ENCODE results near the gene ACTN4. TPM values are rescaled to one million over a fixed set of nuclear protein-coding genes. Genes with fewer than 3 reads are reported as not detected.

ACTN4 gene
- polyA plus RNA-seq, 2 of the 4 experiments (the other 2 are of a cell fraction): 605 to 967 TPM

GRCh38 chr19:38726761-38727301, 79.4 kb downstream of the ACTN4 start:
- H3K27ac ChIP-seq: peak overlapping the region in 1 of 2 experiments; percentile 79; a peak in 2 of 6 replicates

DNA sequence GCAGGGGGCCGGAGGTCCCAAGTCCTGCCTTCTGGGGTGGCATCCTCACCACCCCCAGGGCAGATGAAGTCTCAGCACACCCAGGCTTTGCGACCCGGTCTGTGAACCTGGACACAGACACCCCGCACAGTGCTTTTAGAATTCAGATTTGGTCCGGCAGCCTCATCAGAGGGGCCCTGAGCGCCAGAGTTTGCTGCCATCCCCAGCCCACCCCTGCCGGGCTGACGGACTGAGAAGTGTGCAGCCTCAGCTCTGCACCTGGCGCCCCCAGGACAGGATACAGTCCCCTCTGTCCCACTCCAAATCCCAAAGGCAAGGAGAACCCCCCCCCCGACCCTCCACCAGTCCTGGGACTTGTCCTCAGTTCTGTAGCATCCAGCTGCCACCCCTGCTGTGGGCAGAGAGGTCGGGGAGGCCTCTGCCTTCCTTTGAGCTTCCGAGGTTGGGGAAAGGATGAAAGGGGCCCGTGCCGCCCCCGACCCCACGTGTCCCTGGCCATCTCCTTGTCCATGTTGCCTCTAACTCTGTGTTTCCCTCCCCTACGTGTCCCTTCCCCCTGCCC, 79.9 kb downstream of the ACTN4 start:
- H3K4me2 ChIP-seq: no peak overlapping the region
- H3K9me3 ChIP-seq: no peaks in the 10 kb centered on the region
- ATAC-seq (no peak), FAIRE-seq (no peak), DNase-seq (ENCODE audit: low read depth in 1 of 2, low spot score in 1 of 2) (no peak)
- no peak for TF ChIP-seq SMC3 (IDR thresholded peaks at IDR 0.05)
- TF ChIP-seq MYC (IDR thresholded peaks at IDR 0.05; ENCODE audit: borderline replicate concordance, low read length): no peak
- no peak for TF ChIP-seq RAD21 (conservative IDR thresholded peaks at IDR 0.05 in 1 of 2, IDR thresholded peaks at IDR 0.05 in 1 of 2)
- TF ChIP-seq HES2 (IDR thresholded peaks at IDR 0.05): no peak
- no peak for TF ChIP-seq POLR2A (IDR thresholded peaks at IDR 0.05; ENCODE audit: low read length)
- TF ChIP-seq, protein P1, sequence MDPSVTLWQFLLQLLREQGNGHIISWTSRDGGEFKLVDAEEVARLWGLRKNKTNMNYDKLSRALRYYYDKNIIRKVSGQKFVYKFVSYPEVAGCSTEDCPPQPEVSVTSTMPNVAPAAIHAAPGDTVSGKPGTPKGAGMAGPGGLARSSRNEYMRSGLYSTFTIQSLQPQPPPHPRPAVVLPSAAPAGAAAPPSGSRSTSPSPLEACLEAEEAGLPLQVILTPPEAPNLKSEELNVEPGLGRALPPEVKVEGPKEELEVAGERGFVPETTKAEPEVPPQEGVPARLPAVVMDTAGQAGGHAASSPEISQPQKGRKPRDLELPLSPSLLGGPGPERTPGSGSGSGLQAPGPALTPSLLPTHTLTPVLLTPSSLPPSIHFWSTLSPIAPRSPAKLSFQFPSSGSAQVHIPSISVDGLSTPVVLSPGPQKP (IDR thresholded peaks at IDR 0.05; ENCODE audit: low read depth, low read length): no peak
- no peak for TF ChIP-seq ZFP36 (IDR thresholded peaks at IDR 0.05; ENCODE audit: borderline replicate concordance, partially characterized antibody)
- TF ChIP-seq TFCP2L1 (CRISPR knock-in tag; IDR thresholded peaks at IDR 0.05): no peak
- TF ChIP-seq, protein P2, sequence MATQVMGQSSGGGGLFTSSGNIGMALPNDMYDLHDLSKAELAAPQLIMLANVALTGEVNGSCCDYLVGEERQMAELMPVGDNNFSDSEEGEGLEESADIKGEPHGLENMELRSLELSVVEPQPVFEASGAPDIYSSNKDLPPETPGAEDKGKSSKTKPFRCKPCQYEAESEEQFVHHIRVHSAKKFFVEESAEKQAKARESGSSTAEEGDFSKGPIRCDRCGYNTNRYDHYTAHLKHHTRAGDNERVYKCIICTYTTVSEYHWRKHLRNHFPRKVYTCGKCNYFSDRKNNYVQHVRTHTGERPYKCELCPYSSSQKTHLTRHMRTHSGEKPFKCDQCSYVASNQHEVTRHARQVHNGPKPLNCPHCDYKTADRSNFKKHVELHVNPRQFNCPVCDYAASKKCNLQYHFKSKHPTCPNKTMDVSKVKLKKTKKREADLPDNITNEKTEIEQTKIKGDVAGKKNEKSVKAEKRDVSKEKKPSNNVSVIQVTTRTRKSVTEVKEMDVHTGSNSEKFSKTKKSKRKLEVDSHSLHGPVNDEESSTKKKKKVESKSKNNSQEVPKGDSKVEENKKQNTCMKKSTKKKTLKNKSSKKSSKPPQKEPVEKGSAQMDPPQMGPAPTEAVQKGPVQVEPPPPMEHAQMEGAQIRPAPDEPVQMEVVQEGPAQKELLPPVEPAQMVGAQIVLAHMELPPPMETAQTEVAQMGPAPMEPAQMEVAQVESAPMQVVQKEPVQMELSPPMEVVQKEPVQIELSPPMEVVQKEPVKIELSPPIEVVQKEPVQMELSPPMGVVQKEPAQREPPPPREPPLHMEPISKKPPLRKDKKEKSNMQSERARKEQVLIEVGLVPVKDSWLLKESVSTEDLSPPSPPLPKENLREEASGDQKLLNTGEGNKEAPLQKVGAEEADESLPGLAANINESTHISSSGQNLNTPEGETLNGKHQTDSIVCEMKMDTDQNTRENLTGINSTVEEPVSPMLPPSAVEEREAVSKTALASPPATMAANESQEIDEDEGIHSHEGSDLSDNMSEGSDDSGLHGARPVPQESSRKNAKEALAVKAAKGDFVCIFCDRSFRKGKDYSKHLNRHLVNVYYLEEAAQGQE (IDR thresholded peaks at IDR 0.05): no peak
- no peak for TF ChIP-seq CBX2 (IDR thresholded peaks at IDR 0.05; ENCODE audit: borderline replicate concordance, low read depth)
- TF ChIP-seq ESRRA (IDR thresholded peaks at IDR 0.05; ENCODE audit: borderline replicate concordance, low read length): no peak
- POLR2A ChIA-PET: no interaction called here
- no peak overlapping the region for H3K4me3 ChIP-seq
- peaks cover 59% of the 10 kb centered on the region for H3K4me1 ChIP-seq
- H3K27ac ChIP-seq: peak overlapping the region in 1 of 2 experiments; percentile 79; a peak in 2 of 6 replicates
- CTCF ChIA-PET: interaction anchor here (1.0 to 38.0 kb wide), 12 partner anchors 5 to 203 kb away, joined by 3 to 764 read pairs (median 4); partner anchors contain the start of genes ACTN4, MRPS12 and SARS2
- 89% methylated on average over 17 of the region's 17 CpGs for WGBS (ENCODE audit: missing lambda C conversion rate)

More at GRCh38 chr19:38726761-38727301, 79.4 kb downstream of the ACTN4 start:
- 90% methylated on average over 30 of the region's 30 CpGs for WGBS (ENCODE audit: missing lambda C conversion rate)
- CTCF ChIA-PET: interaction anchor here (0.6 to 38.0 kb wide), 15 partner anchors 5 to 324 kb away, joined by 3 to 764 read pairs (median 4); partner anchors contain the start of genes ACTN4, FAM98C, MRPS12 and SARS2
- Histone ChIP-seq H3K9me3 (no peaks in the 10 kb centered on the region), H3K4me2 (no peak overlapping the region), H3K4me3 (no peak overlapping the region), H3K4me1 (peaks cover 54% of the 10 kb centered on the region)
- POLR2A ChIA-PET: interaction anchor here (1.1 kb wide), 1 partner anchor 43 kb away, joined by 3 read pairs; no protein-coding TSS in a partner anchor
- TF ChIP-seq HOXB5 (CRISPR knock-in tag; IDR thresholded peaks at IDR 0.05) (no peak), HES2 (IDR thresholded peaks at IDR 0.05) (no peak), HOXB13 (CRISPR knock-in tag; IDR thresholded peaks at IDR 0.05; ENCODE audit: low read depth) (no peak), JUN (IDR thresholded peaks at IDR 0.05) (peak; percentile 4 to 36; a peak in 1 of 5 replicates), ZNF302 (CRISPR knock-in tag; IDR thresholded peaks at IDR 0.05) (no peak), POLR2A (IDR thresholded peaks at IDR 0.05; ENCODE audit: low read length) (no peak), POLR2AphosphoS2 (conservative IDR thresholded peaks at IDR 0.05; ENCODE audit: low read length) (peak; percentile 77), FOXS1 (CRISPR knock-in tag; IDR thresholded peaks at IDR 0.05) (no peak), BCL3 (IDR thresholded peaks at IDR 0.05) (no peak), USF2 (IDR thresholded peaks at IDR 0.05) (no peak), FOSB (CRISPR knock-in tag; IDR thresholded peaks at IDR 0.05) (peak; percentile 33; the same call in 1 of the 2 replicates), SREBF2 (IDR thresholded peaks at IDR 0.05) (no peak)
- DNase-seq (ENCODE audit: low read depth in 1 of 2, low spot score in 1 of 2) (no peak), ATAC-seq (no peak), FAIRE-seq (peak; percentile 59)
